GM21619 (cell line): Measurements from ENCODE around the gene C1QA.

ENCODE experiments used
- ATAC-seq: cut with Tn5 transposase; IDR thresholded peaks from one replicate; pipeline ENCODE4 v1.9.1; 2021; ENCODE audit not compliant: unreplicated experiment

C1QA gene

DNA sequence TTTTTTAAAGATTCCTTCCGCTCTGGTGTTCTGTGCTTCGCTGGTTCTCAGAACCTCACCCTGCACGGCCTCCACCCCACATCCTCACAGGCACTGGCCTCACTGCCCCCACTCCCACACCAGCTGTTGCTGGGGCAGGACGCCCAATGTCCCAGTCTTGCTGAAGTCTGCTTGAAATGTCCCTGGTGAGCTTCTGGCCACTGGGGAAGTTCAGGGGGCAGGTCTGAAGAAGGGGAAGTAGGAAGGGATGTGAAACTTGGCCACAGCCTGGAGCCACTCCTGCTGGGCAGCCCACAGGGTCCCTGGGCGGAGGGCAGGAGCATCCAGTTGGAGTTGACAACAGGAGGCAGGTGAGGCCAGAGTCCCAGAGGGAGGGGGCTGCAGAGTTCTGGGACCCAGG lies at the start of gene C1QA:
C1QA (plus strand) TSS at position 276 of the 400 bp plus-strand sequence. CDS start 989 bp downstream, outside the sequence.
- no peak for ATAC-seq

DNA sequence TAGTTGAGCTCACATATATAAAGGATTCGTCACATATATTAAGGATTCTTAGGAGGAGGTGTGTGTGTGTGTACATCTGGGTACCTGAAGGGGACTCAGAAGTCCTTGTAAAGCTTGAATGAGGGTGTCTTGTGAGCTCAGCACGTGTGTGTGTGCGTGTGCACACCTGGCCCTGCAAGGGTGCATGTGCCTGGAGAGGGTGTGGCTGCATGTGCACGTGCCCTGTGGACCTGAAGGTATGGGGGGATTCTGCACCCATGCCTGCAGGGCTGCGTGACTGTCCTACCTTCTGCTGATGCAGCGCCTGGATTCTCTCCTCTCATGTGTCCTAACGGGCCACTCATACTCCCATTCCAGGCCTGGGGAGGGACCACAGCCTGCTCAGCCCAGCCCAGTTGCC lies 49.2 kb upstream of the C1QA start:
- ATAC-seq = no peak

- ATAC-seq = no peak
Observed at GRCh38 chr1:22588899-22589422, 47.5 kb upstream of the C1QA start.

- ATAC-seq = no peak
Observed at GRCh38 chr1:22591576-22591975, 44.9 kb upstream of the C1QA start.

- ATAC-seq = no peak
Observed at GRCh38 chr1:22592051-22592450, 44.4 kb upstream of the C1QA start.

- ATAC-seq = no peak
Observed at GRCh38 chr1:22592919-22593790, 43.3 kb upstream of the C1QA start.

GRCh38 chr1:22594396-22594795 lies 42.0 kb upstream of the C1QA start:
- ATAC-seq = no peak

DNA sequence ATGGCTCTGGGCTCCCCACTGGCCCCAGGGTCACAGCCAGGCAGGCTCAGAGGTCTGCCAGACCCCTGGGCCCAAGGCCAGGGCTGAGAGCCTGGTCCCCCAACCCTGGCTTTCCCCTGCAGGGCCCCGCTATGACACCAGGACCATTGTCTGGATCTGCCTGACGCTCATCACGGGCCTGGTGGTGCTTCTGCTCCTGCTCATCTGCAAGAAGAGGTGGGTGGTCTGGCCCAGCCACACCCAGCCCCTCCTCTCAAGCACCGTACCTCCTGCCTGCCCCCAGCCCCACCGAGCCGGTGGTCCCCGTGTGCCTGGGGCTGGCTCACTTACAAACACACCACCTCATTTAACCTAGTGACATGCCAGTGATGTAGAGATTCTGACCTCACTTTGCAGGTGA lies 41.3 kb upstream of the C1QA start:
- no peak for ATAC-seq

DNA sequence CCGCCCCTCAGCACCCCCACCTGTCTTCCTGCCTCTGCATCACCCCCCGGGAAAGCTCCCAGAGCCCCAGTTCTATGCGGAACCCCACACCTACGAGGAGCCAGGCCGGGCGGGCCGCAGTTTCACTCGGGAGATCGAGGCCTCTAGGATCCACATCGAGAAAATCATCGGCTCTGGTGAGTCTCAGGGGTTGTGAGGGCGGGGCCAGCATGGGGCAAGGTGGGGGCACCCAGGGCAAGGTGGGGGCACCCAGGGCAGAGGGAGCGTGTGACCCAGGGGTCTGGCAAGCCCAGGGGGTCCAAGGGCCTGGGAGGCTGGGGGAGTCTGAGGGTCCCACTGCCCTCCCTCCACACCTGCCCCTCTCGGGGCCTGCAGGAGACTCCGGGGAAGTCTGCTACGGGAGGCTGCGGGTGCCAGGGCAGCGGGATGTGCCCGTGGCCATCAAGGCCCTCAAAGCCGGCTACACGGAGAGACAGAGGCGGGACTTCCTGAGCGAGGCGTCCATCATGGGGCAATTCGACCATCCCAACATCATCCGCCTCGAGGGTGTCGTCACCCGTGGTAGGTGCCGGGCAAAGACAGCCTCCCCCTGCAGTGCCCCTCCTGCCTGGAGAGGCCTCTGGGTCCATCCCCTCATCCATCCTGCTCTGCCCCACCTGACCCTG lies 39.0 kb upstream of the C1QA start:
- no peak for ATAC-seq

DNA sequence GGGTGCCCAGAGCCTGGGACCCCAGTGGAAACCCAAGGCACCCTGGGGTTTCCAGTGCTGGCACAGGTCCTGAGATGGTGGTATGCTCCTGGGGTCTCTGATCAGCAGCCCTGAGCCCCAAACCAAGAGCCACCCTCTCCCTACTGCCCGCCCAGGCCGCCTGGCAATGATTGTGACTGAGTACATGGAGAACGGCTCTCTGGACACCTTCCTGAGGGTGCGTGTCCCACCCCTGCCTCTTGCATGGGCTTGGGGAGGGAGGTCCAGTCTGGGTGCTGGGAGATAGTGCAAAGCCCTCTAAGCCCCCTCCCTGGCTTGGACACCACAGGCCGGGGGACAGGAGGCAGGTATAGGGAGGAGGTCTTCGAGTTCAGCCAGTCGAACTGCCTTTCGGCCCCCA lies 38.4 kb upstream of the C1QA start:
- ATAC-seq = no peak

GRCh38 chr1:22598736-22599135 lies 37.7 kb upstream of the C1QA start:
- ATAC-seq = no peak

- no peak for ATAC-seq
Observed at GRCh38 chr1:22600071-22600816, 36.2 kb upstream of the C1QA start.

- no peak for ATAC-seq
Observed at GRCh38 chr1:22600817-22601605, 35.4 kb upstream of the C1QA start.

- ATAC-seq = no peak
Observed at GRCh38 chr1:22601610-22602009, 34.8 kb upstream of the C1QA start.

DNA sequence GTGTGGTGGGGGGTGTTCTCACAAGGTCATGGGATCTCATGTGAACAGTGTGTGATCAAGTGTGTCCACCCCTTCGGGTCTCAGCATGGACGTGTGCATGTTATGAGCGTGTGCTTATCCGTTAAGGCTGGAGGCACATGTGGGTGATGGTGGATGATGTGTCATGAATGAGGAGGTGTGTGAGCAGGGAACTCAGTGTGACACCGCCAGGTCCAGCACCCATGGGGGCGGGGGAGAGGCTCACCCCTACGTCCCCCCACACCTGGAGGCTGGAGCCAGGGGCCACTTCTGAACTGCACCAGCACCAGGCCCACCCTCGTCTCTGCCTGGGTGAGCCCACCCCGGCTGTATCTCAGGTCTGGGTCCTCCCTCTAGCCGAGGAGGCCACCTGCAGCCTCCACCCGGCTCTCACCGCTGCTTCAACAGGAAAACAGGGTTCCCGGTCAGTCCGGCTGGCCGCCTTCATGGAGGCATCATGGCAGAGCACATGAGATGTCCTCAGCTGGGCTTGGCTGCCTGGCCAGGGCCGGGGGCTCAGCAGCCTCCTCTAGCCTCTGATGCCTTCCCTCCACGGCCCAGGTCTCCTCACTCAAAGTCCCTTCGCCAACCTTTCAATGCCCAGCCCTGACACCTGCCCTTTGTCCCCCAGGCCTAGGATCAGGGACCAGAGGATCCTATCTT lies 34.2 kb upstream of the C1QA start:
- ATAC-seq = no peak

- ATAC-seq = no peak
Observed at GRCh38 chr1:22606161-22606560, 30.3 kb upstream of the C1QA start.

DNA sequence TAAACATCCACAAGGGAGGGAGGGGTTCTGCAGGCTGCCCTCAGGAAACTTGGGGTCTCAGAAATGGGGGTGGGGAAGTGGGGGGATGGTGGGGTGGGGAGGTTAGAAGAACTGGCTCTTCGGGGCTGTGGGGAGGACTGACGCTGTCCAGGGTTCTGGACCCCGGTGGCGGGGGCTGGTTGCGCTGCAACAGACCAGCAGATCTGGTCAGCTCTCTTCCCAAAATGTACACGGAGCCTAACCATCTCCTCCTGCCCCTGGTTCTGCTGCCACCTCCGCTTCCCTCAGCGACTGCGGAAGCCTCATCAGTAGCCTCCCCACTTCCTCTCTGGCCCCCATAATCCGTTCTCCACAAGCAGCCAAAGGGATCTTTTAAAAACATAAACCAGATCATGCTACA lies 29.3 kb upstream of the C1QA start:
- no peak for ATAC-seq

- no peak for ATAC-seq
Observed at GRCh38 chr1:22608361-22608760, 28.1 kb upstream of the C1QA start.

GRCh38 chr1:22609291-22609690 lies 27.1 kb upstream of the C1QA start:
- no peak for ATAC-seq

GRCh38 chr1:22611530-22611947 lies 24.9 kb upstream of the C1QA start:
- no peak for ATAC-seq
